ENCODE measurements around the gene SCARB1. TPM values are rescaled to one million over a fixed set of nuclear protein-coding genes. Genes with fewer than 3 reads are reported as not detected.

Gene SCARB1
- total RNA-seq, 1 donor from 2014 or later: 6.6 TPM

- FAIRE-seq (no peak), DNase-seq (ENCODE audit: low read depth) (no peak)
- Histone ChIP-seq H3K36me3 (ENCODE audit: control insufficient read depth, insufficient read depth, low read length) (no peaks in the 10 kb centered on the region), H3K27me3 (ENCODE audit: control insufficient read depth, insufficient read depth, low read length) (no peaks in the 10 kb centered on the region), H3K4me3 (ENCODE audit: low read depth, low read length) (no peak overlapping the region)
- TF ChIP-seq, protein P1, sequence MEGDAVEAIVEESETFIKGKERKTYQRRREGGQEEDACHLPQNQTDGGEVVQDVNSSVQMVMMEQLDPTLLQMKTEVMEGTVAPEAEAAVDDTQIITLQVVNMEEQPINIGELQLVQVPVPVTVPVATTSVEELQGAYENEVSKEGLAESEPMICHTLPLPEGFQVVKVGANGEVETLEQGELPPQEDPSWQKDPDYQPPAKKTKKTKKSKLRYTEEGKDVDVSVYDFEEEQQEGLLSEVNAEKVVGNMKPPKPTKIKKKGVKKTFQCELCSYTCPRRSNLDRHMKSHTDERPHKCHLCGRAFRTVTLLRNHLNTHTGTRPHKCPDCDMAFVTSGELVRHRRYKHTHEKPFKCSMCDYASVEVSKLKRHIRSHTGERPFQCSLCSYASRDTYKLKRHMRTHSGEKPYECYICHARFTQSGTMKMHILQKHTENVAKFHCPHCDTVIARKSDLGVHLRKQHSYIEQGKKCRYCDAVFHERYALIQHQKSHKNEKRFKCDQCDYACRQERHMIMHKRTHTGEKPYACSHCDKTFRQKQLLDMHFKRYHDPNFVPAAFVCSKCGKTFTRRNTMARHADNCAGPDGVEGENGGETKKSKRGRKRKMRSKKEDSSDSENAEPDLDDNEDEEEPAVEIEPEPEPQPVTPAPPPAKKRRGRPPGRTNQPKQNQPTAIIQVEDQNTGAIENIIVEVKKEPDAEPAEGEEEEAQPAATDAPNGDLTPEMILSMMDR (IDR thresholded peaks at IDR 0.05; ENCODE audit: insufficient read depth, low read length, severe bottlenecking): no peak
Observed at GRCh38 chr12:124870515-124870914, 6.9 kb upstream of the SCARB1 start.

GRCh38 chr12:124869059-124869665 lies 5.5 kb upstream of the SCARB1 start:
- FAIRE-seq: no peak
- H3K27me3 ChIP-seq (ENCODE audit: control insufficient read depth, insufficient read depth, low read length): no peaks in the 10 kb centered on the region
- no peak overlapping the region for H3K4me3 ChIP-seq (ENCODE audit: low read depth, low read length)
- no peaks in the 10 kb centered on the region for H3K36me3 ChIP-seq (ENCODE audit: control insufficient read depth, insufficient read depth, low read length)
- DNase-seq (ENCODE audit: low read depth): peak; percentile 68
- TF ChIP-seq, protein P1 (IDR thresholded peaks at IDR 0.05; ENCODE audit: insufficient read depth, low read length, severe bottlenecking): no peak

DNA sequence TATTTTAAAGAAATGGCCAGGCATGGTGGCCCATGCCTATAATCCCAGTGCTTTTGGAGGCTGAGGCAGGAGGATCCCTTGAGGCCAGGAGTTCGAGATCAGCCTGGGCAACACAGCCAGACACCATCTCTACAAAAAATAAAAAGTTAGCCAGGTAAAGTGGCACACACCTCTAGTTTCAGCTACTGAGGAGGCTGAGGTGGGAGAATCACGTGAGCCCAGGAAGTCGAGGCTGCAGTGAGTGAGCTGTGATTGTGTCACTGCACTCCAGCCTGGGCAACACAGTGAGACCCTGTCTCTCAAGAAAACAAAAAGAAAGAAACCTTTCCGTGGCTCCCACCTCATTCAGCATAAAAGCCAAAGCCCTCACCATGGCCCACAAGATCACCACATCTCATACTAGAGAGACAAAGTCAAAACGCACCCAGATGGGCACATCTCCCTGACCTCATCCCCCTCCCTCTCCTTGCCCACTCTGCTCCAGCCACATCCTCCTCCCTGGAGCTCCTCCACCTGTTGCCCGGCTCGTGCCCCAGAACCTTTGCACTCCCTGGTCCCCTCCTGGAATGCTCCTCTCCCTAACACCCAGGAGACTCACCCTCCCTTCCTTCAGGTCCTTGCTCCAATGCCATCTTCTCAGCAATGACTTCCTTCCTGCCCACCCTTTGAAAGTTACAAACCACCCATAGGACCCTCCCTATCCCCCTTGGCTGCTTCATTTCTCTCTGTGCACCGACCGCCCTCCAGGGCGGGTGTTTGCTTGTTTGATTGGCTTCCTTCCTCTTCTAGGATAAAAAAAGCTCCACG lies 4.8 kb upstream of the SCARB1 start:
- FAIRE-seq (no peak), DNase-seq (ENCODE audit: low read depth) (no peak)
- Histone ChIP-seq H3K4me3 (ENCODE audit: low read depth, low read length) (no peak overlapping the region), H3K36me3 (ENCODE audit: control insufficient read depth, insufficient read depth, low read length) (no peaks in the 10 kb centered on the region), H3K27me3 (ENCODE audit: control insufficient read depth, insufficient read depth, low read length) (no peaks in the 10 kb centered on the region)
- TF ChIP-seq, protein P1 (IDR thresholded peaks at IDR 0.05; ENCODE audit: insufficient read depth, low read length, severe bottlenecking): no peak

DNA sequence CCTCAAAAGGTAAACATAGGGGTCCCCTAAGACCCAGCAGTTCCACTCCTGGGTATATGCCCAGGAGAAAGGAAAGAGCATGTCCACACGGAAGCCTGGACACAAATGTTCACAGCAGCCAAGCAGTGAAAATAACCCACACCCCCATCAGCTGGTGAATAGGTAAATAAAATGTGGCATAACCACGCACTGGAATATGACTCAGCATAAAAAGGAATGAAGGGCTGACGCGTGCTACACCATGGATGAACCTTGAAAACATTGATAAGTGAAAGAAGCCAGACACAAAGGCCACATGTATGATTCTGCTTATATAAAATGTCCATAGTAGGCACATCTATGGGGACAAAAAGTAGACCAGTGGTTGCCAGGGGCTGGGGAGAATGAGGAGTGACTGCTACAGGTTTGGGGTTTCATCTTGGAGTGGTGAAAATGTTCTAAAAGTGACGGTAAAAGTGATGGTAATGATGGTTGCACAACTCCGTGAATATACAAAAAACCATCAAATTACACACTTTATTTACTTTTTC lies 3.8 kb upstream of the SCARB1 start:
- peak; percentile 68 for DNase-seq (ENCODE audit: low read depth)
- Histone ChIP-seq H3K27me3 (ENCODE audit: control insufficient read depth, insufficient read depth, low read length) (no peaks in the 10 kb centered on the region), H3K36me3 (ENCODE audit: control insufficient read depth, insufficient read depth, low read length) (no peaks in the 10 kb centered on the region), H3K4me3 (ENCODE audit: low read depth, low read length) (no peak overlapping the region)
- no peak for FAIRE-seq
- TF ChIP-seq, protein P1 (IDR thresholded peaks at IDR 0.05; ENCODE audit: insufficient read depth, low read length, severe bottlenecking): no peak

DNA sequence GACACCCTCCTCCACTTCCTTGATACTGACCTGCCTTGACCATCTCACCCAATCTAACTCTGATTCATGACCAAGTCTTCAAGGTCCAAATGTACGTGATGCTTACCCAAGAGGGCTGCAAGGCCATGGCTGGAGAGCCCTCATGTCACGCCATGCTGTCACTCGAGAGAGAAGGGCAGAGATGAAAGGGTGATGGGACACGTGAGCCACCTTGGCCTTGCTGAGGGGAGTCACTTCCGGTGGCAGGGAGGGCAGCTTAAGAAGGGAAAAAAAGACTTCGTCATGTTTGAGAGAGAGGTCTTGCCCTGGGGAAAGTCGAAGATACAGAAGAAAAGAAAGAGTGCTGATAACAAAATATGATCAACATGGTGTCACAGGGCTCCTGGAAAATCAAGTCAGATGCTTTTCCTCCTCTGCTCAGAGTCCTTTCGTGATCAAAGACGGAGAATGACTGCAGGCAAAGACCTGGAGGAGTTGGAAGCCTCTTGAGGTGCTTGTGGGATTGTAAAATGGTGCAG lies 3.3 kb upstream of the SCARB1 start:
- TF ChIP-seq, protein P1 (IDR thresholded peaks at IDR 0.05; ENCODE audit: insufficient read depth, low read length, severe bottlenecking): no peak
- FAIRE-seq: no peak
- no peaks in the 10 kb centered on the region for H3K27me3 ChIP-seq (ENCODE audit: control insufficient read depth, insufficient read depth, low read length)

More for the DNA sequence above, 3.3 kb upstream of the SCARB1 start:
- Histone ChIP-seq H3K4me3 (ENCODE audit: low read depth, low read length) (no peak overlapping the region), H3K36me3 (ENCODE audit: control insufficient read depth, insufficient read depth, low read length) (no peaks in the 10 kb centered on the region)
- no peak for DNase-seq (ENCODE audit: low read depth)
